Left ventricle myocardium inferior (tissue), 1 donor: ENCODE results near the gene MICALL1. TPM values are rescaled to one million over a fixed set of nuclear protein-coding genes. Genes with fewer than 3 reads are reported as not detected.
"Not testable (repeated sequence)": the region's sequence is repeated elsewhere in the genome, so short reads cannot be mapped to it uniquely, and the experiment has no call there.

Source experiments
- DNase-seq: peaks from one replicate; pipeline ENCODE4 v3.0.0-alpha.2; 2020
- H3K27ac ChIP-seq: fragments of 200-600 bp; replicated peaks from 2 replicates; pipeline ENCODE4 v1.8.0; 2021
- H3K27me3 ChIP-seq: fragments of 200-600 bp; 2 replicates; pipeline ENCODE4 v1.8.0; 2021; ENCODE audit warnings: low read depth
- H3K36me3 ChIP-seq: fragments of 200-600 bp; 2 replicates; pipeline ENCODE4 v1.8.0; 2021
- H3K4me1 ChIP-seq: fragments of 200-600 bp; 2 replicates; pipeline ENCODE4 v1.8.0; 2021
- H3K4me3 ChIP-seq: fragments of 200-600 bp; 2 replicates; pipeline ENCODE4 v1.8.0; 2021; ENCODE audit warnings: mild to moderate bottlenecking, moderate library complexity
- H3K9me3 ChIP-seq: fragments of 200-600 bp; replicated peaks from 2 replicates; pipeline ENCODE4 v1.8.0; 2021
- intact Hi-C: fragments of 100-400 bp; cut with micrococcal nuclease; formaldehyde crosslinking; loops from one replicate; pipeline ENCODE4 v1.11.0; 2022
- total RNA-seq: library from RNA; stranded (reverse); fragmentation: NEBNext Ultra II Directional; extraction: Animal tissue kit (Norgen Biotek cat#: 25700); gene quantifications from one replicate; pipeline ENCODE4 v1.2.1, GENCODE V29; 2021
- TF ChIP-seq, protein P1 (sequence below): fragments of 200-600 bp; IDR thresholded peaks from 2 replicates; pipeline ENCODE4 v1.8.0; 2021; ENCODE audit warnings: antibody characterized with exemption, mild to moderate bottlenecking, borderline replicate concordance
- donor health status: DM: no; HTN: yes; CAD: no; lungs with severe emphysema.

The MICALL1 gene
- total RNA-seq, 1 donor from 2014 or later = 14.8 TPM

DNA sequence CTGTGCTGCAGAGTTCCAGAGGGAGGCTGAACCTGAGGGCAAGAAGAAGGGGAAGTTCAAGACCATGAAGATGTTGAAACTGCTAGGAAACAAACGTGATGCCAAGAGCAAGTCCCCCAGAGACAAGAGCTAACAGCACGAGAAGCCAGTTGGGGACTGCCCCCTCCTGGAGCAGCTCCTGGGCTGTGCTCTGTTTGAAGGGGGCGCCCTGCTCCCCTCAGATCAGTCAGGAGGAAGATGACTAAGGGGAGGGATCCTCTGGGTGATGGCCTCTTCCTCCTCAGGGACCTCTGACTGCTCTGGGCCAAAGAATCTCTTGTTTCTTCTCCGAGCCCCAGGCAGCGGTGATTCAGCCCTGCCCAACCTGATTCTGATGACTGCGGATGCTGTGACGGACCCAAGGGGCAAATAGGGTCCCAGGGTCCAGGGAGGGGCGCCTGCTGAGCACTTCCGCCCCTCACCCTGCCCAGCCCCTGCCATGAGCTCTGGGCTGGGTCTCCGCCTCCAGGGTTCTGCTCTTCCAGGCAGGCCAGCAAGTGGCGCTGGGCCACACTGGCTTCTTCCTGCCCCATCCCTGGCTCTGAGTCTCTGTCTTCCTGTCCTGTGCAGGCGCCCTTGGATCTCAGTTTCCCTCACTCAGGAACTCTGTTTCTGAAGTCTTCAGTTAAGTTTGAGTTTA lies 34.7 kb downstream of the MICALL1 start:
- no peak for DNase-seq
- H3K27ac ChIP-seq = no peak overlapping the region
- no peaks in the 10 kb centered on the region for H3K27me3 ChIP-seq
- H3K4me1 ChIP-seq = no peaks in the 10 kb centered on the region
- H3K36me3 ChIP-seq = peaks cover 67% of the 10 kb centered on the region
- TF ChIP-seq, protein P1, sequence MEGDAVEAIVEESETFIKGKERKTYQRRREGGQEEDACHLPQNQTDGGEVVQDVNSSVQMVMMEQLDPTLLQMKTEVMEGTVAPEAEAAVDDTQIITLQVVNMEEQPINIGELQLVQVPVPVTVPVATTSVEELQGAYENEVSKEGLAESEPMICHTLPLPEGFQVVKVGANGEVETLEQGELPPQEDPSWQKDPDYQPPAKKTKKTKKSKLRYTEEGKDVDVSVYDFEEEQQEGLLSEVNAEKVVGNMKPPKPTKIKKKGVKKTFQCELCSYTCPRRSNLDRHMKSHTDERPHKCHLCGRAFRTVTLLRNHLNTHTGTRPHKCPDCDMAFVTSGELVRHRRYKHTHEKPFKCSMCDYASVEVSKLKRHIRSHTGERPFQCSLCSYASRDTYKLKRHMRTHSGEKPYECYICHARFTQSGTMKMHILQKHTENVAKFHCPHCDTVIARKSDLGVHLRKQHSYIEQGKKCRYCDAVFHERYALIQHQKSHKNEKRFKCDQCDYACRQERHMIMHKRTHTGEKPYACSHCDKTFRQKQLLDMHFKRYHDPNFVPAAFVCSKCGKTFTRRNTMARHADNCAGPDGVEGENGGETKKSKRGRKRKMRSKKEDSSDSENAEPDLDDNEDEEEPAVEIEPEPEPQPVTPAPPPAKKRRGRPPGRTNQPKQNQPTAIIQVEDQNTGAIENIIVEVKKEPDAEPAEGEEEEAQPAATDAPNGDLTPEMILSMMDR = no peak
- H3K4me3 ChIP-seq = no peak overlapping the region
- intact Hi-C loops = no loop called here
- no peaks in the 10 kb centered on the region for H3K9me3 ChIP-seq

DNA sequence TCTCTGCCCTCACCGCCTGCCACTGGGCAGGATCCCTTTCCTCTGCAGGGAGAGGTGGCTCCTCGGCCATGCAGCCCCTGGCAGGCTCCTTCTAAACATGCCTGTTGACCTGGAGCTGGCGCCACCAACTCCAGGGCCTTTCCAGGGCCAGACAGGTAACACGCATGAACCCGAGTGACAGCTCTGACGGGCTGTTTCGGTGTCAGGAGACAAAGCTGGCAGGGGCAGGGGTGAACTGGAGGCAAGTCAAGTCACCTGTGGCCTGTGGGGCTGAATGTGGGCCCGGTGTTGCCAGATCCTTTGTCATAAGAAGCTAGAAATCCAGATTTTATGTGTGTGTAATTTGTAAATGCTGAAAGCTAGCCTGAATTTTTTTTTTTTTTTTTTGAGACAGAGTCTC lies 36.0 kb downstream of the MICALL1 start:
- no peak overlapping the region for H3K4me3 ChIP-seq
- no peak for DNase-seq
- H3K27ac ChIP-seq = no peak overlapping the region
- TF ChIP-seq, protein P1 = no peak
- no peaks in the 10 kb centered on the region for H3K9me3 ChIP-seq
- intact Hi-C loops = no loop called here
- H3K4me1 ChIP-seq = no peaks in the 10 kb centered on the region
- peaks cover 54% of the 10 kb centered on the region for H3K36me3 ChIP-seq
- no peaks in the 10 kb centered on the region for H3K27me3 ChIP-seq

GRCh38 chr22:37943136-37943824 lies 37.2 kb downstream of the MICALL1 start:
- no peaks in the 10 kb centered on the region for H3K9me3 ChIP-seq
- H3K4me1 ChIP-seq = no peaks in the 10 kb centered on the region
- TF ChIP-seq, protein P1 = no peak
- H3K27me3 ChIP-seq = no peaks in the 10 kb centered on the region
- H3K4me3 ChIP-seq = no peak overlapping the region
- no peak for DNase-seq
- no peak overlapping the region for H3K27ac ChIP-seq
- peaks cover 44% of the 10 kb centered on the region for H3K36me3 ChIP-seq
- intact Hi-C loops = no loop called here

GRCh38 chr22:37943825-37944198 lies 37.7 kb downstream of the MICALL1 start:
- Histone ChIP-seq H3K9me3 (no peaks in the 10 kb centered on the region), H3K4me3 (no peak overlapping the region), H3K27ac (no peak overlapping the region), H3K4me1 (no peaks in the 10 kb centered on the region), H3K36me3 (peaks cover 40% of the 10 kb centered on the region), H3K27me3 (no peaks in the 10 kb centered on the region)
- intact Hi-C loops = no loop called here
- no peak for DNase-seq
- TF ChIP-seq, protein P1 = no peak

- H3K9me3 ChIP-seq, intact Hi-C loops, H3K4me1 ChIP-seq, DNase-seq, H3K4me3 ChIP-seq, H3K27me3 ChIP-seq, H3K27ac ChIP-seq: not testable (repeated sequence)
- H3K36me3 ChIP-seq = peaks cover 34% of the 10 kb centered on the region
Measured at GRCh38 chr22:37944423-37944822, 38.3 kb downstream of the MICALL1 start.

- intact Hi-C loops, DNase-seq, H3K27me3 ChIP-seq, H3K4me1 ChIP-seq, H3K4me3 ChIP-seq, H3K9me3 ChIP-seq, H3K27ac ChIP-seq: not testable (repeated sequence)
- peaks cover 12% of the 10 kb centered on the region for H3K36me3 ChIP-seq
Measured at GRCh38 chr22:37947142-37947795, 41.2 kb downstream of the MICALL1 start.
